ENCODE measurements around the gene PSMA8.

DNA sequence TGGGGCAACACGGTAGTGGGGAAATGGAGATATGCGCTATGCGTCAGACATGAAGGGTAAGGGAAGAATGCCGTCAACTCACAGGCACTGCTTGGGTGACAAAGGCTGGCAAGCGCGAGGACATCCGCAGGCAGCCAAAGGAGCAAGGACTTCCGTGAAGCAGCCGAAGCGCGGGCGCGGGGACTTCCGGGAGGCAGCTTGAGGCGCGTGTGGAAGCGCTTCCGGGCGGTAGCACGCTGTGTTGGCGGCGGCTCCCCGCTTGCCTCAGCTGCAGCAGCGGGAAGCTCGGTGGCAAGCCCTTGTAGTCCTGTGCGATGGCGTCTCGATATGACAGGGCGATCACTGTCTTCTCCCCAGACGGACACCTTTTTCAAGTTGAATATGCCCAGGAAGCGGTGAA is at the start of gene PSMA8:
- TF ChIP-seq, protein P1, sequence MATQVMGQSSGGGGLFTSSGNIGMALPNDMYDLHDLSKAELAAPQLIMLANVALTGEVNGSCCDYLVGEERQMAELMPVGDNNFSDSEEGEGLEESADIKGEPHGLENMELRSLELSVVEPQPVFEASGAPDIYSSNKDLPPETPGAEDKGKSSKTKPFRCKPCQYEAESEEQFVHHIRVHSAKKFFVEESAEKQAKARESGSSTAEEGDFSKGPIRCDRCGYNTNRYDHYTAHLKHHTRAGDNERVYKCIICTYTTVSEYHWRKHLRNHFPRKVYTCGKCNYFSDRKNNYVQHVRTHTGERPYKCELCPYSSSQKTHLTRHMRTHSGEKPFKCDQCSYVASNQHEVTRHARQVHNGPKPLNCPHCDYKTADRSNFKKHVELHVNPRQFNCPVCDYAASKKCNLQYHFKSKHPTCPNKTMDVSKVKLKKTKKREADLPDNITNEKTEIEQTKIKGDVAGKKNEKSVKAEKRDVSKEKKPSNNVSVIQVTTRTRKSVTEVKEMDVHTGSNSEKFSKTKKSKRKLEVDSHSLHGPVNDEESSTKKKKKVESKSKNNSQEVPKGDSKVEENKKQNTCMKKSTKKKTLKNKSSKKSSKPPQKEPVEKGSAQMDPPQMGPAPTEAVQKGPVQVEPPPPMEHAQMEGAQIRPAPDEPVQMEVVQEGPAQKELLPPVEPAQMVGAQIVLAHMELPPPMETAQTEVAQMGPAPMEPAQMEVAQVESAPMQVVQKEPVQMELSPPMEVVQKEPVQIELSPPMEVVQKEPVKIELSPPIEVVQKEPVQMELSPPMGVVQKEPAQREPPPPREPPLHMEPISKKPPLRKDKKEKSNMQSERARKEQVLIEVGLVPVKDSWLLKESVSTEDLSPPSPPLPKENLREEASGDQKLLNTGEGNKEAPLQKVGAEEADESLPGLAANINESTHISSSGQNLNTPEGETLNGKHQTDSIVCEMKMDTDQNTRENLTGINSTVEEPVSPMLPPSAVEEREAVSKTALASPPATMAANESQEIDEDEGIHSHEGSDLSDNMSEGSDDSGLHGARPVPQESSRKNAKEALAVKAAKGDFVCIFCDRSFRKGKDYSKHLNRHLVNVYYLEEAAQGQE (IDR thresholded peaks at IDR 0.05): no peak
- TF ChIP-seq, protein P2, sequence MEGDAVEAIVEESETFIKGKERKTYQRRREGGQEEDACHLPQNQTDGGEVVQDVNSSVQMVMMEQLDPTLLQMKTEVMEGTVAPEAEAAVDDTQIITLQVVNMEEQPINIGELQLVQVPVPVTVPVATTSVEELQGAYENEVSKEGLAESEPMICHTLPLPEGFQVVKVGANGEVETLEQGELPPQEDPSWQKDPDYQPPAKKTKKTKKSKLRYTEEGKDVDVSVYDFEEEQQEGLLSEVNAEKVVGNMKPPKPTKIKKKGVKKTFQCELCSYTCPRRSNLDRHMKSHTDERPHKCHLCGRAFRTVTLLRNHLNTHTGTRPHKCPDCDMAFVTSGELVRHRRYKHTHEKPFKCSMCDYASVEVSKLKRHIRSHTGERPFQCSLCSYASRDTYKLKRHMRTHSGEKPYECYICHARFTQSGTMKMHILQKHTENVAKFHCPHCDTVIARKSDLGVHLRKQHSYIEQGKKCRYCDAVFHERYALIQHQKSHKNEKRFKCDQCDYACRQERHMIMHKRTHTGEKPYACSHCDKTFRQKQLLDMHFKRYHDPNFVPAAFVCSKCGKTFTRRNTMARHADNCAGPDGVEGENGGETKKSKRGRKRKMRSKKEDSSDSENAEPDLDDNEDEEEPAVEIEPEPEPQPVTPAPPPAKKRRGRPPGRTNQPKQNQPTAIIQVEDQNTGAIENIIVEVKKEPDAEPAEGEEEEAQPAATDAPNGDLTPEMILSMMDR (IDR thresholded peaks at IDR 0.05; ENCODE audit: low read depth, low read length, missing input control): no peak
- no peak for TF ChIP-seq HNF4A (conservative IDR thresholded peaks at IDR 0.05)

Measured in liver (tissue), 3 donors.